Caki2 (cell line): Measurements from ENCODE around the gene METAP2. TPM values are rescaled to one million over a fixed set of nuclear protein-coding genes. Genes with fewer than 3 reads are reported as not detected.
"Not testable (repeated sequence)": the region's sequence is repeated elsewhere in the genome, so short reads cannot be mapped to it uniquely, and the experiment has no call there.

Experiments used
- DNase-seq: peaks from one replicate; pipeline ENCODE4 v3.0.0-alpha.2; 2015; ENCODE audit warnings: low read depth
- in situ Hi-C: cut with HindIII; loops from 2 replicates; pipeline ENCODE4 v1.10.0; 2016; ENCODE audit warnings: low sequenced_read_pairs, low pct_unique_long_range_greater_than_20kb, mixed read lengths
- total RNA-seq: library from RNA; depleted of rRNA; stranded (reverse); fragments of >200 nt; shearing (Covaris generic); gene quantifications from 2 replicates; pipeline ENCODE4 v1.2.3, GENCODE V29; 2014; ENCODE audit warnings: low replicate concordance

The METAP2 gene
- total RNA-seq, 1 experiment from 2014 or later = 41.9 TPM

DNA sequence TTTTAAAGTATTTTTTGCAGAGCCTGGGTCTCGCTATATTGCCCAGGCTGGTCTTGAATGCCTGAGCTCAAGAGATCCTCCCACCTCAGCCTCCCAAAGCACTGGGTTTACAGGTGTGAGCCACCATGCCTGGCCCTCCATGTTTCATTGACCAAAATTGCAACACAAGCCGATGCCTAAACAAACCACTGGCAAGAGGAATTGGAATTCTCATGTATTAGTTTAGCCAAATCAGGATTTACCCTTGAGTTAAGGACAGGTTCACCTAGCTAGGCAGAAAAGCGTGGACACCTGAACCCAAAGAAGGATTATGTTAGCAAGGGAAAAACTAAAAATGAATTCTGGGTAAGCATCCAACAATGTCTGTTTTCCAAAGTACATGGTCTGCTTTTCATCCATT lies 14.6 kb upstream of the METAP2 start:
- no peak for DNase-seq
- in situ Hi-C loops = no loop called here

DNA sequence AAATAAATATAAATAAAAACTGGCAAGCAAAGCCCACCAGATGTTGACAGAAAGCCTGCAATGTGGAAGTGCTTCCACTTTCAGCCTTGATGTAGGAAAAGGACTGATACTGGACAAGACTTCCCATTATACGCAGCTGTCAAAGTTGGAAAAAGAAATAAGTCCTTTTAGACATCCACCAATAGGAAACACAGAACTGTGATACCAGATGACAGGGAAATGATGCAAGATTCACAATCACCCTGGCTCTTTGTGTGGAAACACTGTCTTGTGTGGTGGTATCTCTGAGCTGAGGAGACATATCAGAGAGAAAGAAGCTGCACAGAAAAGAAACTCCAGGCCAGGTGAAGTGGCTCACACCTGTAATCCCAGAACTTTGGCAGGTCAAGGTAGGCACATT lies 13.8 kb upstream of the METAP2 start:
- no peak for DNase-seq
- in situ Hi-C loops = no loop called here

DNA sequence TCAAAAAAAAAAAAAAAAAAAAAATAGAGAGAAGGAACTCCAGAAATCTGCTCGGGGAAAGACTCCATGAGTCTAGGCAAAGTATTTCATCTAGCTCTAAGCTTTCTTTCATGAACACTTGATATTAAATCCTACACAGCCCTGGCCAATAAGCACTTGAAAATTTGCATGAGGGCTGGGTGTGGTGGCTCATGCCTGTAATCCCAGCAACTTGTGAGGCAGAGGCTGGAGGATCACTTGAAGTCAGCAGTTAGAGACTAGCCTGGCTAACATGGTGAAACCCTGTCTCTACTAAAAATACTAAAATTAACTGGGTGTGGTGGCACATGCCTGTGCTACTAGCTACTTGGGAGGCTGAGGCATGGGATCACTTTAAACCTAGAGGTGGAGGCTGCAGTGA lies 13.1 kb upstream of the METAP2 start:
- DNase-seq = no peak
- in situ Hi-C loops = no loop called here

DNA sequence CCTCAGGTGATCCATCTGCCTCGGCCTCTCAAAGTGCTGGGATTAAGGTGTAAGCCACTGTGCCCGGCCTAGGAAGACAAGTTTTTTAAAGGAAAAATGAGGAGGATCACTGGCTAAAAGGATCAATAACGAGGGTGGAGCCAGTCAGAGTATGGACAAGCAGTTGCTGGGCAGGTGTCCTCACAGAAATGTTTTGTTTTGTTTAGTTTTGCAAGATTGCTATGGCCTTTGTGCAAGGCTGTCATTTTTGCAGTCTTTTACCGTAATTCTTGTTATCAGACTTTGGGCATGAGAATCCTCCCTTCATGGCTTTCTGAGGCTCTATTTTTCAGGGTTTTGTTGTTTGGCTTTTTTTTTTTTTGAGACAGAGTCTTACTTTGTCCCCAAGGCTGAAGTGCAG lies 11.9 kb upstream of the METAP2 start:
- no peak for DNase-seq
- in situ Hi-C loops = no loop called here

DNA sequence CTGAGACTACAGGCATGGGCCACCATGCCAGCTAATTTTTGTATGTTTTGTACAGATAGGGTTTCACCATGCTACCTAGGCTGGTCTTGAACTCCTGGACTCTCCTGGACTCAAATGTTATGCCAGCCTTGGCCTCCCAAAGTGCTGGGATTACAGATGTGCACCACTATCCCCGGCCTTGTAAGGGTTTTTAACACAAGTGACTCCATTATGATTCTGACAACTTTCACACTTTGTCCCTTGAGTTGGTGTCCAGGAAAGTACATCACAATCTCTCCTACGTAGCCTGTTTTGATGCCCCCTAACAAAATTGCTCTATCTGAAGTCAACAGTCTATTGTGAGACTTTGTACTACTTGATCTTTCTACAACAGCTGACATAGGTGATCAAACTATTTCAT lies 11.4 kb upstream of the METAP2 start:
- in situ Hi-C loops = no loop called here
- DNase-seq = no peak

DNA sequence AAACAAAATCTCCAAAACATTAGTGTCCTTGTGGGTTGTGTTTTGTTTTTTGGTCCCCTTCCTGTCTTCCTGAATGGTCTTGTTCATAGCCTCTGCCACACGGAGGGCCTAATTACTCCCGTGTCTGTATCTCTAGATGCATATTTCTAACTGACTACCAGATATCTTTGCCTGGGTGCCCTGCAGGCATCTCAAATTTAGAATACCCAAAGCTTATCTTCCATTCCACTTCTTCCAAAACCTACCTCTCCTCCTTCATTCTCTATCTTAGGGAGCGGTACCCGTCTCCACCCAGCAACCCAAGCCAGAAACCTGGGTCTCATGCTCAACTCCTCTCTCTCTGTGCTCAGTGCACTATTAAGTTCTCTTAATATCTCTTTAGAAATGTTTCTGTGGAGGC lies 10.9 kb upstream of the METAP2 start:
- in situ Hi-C loops = no loop called here
- no peak for DNase-seq

DNA sequence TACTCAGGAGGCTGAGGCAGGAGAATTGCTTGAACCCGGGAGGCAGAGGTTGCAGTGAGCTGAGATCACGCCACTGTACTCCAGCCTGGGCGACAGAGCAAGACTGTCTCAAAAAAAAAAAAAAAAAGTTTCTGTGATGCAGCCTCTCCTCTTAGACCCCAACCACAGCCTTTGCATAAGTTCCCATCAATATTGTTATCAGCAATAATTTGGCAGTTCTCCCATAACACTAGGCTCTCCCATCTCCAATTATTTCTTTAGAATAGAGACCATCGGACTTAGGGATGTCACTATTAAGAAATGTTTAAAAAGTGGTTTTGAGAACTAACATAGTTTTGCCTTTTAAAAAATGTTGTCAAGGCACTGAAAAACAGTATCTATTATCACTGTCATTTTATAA lies 10.2 kb upstream of the METAP2 start:
- DNase-seq, in situ Hi-C loops: not testable (repeated sequence)

DNA sequence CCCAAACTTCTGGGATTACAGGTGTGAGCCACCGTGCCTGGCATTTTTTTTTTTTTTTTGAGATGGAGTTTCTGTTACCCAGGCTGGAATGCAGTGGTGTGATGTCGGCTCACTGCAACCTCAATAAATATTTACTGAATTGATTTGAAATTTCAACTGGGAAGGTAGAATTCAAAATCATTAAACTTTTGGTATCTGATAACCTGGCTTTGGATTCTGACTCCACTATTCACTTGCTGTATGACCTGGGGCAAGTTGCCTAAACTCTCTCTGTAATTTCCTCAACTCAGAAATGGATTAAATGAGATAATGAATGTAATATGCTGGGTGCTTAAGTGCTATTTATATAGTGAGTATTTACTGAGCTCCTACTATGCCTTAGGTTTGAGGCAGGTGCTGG lies 8.7 kb upstream of the METAP2 start:
- in situ Hi-C loops = no loop called here
- no peak for DNase-seq

DNA sequence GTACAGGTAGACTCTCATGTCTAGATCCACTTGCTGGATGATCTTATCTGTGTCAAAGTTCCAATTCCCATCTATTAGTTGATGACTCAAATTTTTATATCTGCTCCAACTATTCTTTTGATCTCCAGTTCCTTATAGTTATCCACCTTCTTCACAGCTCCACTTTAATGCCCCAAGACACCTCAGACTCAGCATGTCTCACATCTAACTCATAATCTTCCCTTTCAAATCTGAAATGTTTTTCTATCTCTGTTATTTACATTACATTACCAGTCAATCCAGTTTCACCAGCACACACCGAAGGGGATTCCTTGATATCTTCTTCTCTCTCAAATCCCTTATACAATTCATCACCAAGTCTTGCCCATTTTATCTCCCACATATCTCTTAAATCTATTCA lies 3.7 kb upstream of the METAP2 start:
- DNase-seq = no peak
- in situ Hi-C loops = no loop called here

DNA sequence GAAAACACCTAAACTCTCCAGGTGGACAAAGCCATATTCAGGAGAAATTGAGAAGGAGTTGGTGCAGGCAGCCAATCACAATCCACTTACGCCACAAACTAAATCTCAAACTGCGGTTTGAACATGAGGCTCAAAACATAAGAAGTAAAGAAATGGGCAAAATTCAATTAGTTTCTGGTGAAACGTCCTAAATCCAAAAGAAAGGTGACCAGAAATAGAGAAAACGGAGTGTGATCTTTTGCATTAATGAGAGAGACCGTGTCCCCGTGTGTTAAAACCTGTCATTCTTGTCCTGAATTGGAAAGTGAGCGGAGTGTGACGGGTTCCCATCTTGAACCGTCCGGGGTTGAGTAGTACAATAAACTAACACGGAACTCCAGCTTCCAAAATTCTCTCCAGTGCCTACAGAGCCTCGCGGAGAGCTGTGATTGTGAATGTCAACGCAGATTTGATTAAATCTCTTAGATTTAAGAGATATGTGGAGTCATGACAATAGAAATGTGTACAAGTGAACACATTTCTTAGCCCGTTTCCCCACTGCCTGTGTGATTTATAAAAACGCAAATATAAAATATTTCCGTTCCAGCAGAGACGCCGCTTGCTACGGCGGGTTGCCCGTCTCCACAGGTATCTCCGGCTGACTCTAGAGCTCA lies 595 bp upstream of the METAP2 start:
- peak; percentile 43 for DNase-seq
- in situ Hi-C loops = no loop called here

DNA sequence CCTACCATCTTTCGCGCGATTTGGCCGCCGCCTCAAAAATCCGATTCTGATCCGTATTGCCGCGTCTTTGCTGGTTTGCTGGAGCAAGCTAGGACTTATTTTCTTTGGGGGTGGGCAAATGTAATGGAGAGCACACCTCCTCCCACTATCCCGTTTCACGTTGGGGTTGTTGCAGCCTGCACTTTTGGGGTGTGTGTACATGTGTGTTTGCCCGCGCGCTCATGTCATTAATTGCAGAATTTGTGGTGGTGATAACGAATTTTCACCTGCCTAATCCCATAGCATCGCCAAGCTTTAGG lies 657 bp downstream of the METAP2 start:
- in situ Hi-C loops = no loop called here
- no peak for DNase-seq

DNA sequence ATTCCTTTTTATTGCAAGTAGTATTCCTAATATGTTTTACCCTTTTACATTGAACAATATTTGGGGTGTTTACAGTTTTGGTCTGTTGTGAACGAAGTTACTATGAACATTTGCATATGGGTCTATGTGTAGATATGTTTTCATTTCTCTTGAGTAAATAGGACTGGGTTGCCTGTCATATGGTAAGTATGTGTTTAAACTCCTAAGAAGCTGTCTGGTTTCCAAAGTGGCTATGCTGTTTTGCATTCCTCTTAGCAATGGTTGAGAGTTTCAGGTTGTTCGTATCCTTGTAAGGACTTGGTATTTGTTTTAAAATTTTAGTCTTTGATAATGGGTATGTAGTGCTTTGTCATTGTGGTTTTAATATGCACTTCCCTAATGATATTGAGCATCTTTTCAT lies 6.3 kb downstream of the METAP2 start:
- in situ Hi-C loops = no loop called here
- DNase-seq = no peak

DNA sequence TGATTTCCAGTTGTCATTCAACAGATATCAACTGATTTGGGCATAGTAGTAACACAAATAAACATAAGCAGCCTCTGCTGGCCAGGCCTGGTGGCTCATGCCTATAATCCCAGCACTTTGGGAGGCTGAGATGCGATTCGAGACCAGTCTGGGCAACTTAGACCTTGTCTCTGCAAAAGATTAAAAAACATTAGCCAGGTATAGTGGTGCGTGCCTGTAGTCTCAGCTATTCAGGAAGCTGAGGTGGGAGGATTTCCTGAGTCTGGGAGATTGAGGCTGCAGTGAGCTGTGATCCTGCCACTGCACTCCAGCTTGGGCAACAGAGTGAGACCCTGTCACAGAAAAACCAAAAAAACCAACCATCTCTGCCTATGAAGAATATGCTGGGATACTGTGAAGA lies 7.1 kb downstream of the METAP2 start:
- in situ Hi-C loops = no loop called here
- DNase-seq = no peak

DNA sequence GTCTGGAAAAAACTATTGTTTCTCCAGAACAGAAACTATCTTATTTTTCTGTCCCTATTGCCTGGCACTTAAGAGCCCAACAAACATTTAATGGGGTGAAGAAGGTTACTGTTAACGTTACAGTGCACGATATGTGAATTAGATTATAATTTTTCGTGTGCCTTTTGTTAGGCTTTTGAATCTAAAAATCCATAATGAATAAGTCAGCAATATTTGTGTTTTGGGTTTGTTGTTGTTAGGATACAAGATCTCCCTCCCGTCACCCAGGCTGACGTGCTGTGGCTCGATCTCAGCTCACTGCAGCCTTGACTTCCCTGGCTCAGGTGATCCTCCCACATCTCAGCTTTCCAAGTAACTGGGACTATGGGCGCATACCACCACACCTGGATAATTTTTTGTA lies 7.9 kb downstream of the METAP2 start:
- in situ Hi-C loops = no loop called here

DNA sequence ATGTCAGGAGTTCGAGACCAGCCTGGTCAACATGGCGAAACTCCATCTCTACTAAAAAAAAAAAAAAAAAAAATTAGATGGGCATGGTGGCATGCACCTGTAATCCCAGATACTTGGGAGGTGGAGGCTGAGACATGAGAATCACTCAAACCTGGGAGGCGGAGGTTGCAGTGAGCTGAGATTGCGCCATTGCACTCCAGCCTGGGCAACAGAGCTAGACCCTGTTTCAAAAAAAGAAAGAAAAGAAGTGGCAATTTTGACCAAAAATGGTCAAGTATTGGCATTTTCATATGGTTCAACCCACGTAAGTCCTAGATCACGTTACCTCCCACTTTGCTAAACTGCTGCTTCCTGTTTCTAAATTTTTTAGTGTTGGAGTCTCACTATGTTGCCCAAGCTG lies 8.6 kb downstream of the METAP2 start:
- in situ Hi-C loops = not testable (repeated sequence)

More for the DNA sequence above, 7.9 kb downstream of the METAP2 start:
- DNase-seq = no peak

DNA sequence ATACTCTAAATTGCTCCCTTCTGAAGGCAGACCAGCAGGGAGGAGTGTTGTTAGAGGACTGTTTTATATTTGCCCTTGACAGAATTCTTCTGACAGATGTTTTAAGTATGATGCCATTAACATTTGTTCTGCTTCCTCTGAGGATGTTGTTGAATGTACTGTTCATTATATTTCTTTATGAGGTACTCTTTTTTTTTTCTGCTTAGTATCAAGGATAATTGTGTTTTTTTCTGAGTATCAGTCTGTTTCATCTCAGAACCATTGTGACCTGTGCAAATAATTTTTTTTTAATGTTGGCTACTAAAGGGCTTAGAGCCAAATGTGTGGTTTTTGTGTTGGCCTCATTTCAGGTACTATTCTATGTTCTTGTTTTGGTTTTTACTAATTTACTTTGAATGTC lies 10.6 kb downstream of the METAP2 start:
- in situ Hi-C loops = no loop called here
- no peak for DNase-seq

More for the DNA sequence above, 8.6 kb downstream of the METAP2 start:
- not testable (repeated sequence) for DNase-seq

DNA sequence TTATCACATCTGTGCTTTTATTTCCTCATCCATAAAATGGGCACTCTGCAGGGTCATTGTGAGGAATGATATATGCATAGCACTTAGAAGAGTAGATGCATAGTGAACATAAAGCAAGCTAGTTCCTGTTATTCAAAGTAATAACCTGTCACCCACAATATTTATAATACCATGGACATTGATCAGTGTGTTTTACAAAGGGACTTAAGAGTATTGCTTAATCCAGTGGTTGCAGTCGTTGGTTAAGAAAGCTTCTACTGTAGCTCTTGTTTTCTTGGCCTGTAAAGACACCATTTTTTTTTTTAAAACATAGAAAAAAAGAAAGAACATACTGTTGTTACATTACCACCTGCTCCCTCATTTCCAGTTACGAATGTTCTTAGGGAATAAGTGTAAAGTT lies 13.1 kb downstream of the METAP2 start:
- in situ Hi-C loops = no loop called here
- no peak for DNase-seq

DNA sequence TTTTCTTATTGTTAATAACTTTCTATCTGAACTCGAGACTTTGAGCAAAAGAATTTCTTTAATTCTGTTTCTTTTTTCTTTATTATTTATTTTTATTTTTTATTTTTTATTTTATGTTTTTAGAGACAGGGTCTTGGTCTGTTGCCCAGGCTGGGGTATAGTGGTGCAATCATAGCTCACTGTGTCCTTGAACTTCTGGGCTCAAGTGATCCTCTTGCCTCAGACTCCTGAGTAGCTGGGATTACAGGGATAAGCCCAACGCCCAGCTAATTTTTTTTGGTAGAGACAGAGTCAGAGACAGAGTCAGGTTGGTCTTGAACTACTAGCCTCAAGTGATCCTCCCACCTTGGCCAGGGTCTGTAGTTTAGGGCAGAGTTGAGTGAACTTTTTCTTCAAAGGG lies 18.5 kb downstream of the METAP2 start:
- no peak for DNase-seq
- in situ Hi-C loops = no loop called here

DNA sequence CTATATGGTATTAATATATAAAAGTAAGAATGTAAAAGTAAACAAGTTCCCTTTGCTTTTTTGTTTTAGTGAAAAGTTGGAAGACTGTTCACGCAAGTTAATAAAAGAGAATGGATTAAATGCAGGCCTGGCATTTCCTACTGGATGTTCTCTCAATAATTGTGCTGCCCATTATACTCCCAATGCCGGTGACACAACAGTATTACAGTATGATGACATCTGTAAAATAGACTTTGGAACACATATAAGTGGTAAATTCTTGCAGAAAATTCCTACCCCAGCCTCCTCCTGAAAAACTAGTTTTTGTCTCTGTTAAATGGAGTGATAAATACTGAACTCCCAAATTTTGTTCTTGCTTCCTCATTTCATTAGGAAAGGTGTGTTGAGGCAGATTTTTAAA lies 20.9 kb downstream of the METAP2 start:
- in situ Hi-C loops = no loop called here
- no peak for DNase-seq

DNA sequence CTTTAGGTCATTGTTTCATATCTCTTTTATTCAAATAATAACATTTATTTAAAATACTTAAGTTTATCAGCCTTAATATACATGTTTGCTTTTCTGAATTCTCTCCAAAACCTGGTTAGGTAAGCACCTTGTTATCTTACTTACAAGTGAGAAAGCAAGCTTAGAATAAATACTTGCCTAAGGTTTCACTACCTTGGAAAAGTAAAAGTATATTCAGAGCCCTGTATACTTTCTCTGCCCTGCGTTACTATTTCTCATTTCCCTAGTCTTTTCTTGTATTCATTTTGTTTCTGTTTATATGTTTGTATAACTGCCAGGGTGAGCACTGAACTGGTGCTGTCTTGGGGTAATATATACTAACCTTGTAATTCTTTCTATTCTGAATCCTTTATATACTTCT lies 21.5 kb downstream of the METAP2 start:
- no peak for DNase-seq
- in situ Hi-C loops = no loop called here

DNA sequence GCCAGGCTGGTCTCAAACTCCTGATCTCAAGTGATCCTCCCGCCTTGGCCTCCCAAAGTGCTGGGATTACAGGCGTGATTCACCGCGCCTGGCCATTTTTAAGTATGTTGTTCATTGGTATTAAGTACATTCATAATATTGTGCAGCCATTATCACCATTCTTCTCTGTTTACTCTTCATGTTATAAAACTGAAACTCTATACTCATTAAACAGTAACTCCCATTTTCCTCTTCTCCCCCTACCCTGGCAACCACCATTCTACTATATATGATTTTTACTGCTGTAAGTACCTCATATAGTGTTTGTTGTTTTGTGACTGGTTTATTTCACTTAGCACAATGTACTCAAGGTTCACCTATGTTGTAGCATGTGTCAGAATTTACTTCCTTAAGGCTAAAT lies 23.1 kb downstream of the METAP2 start:
- no peak for DNase-seq
- in situ Hi-C loops = no loop called here
